Measurements from ENCODE around the gene RBFOX2.

DNA sequence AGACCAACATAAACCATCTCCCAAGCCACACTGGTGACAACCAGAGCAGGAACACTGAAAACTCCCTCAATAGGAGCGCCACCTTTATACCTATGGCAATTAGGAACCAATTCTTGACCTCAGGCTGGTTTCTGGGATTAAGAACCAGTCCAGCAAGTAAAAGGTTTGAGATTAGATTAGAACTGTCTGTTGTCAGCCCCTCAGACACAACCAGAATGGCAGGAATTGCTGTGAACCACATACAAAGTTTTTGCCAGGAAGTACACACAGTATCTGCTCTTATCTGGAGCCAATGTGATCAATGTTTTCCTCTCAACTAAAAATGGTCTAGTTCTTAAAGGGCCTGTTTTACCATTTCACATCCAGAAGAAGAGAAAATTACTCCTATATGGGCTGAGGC, 55.2 kb downstream of the RBFOX2 start:
- TF ChIP-seq CTCF (IDR thresholded peaks at IDR 0.05) (no peak), POLR2A (IDR thresholded peaks at IDR 0.05) (no peak)

All from adrenal gland (tissue), 5 donors.